Ishikawa (cell line): ENCODE data around the gene TDG.

ENCODE experiments used
- CEBPB ChIP-seq: IDR thresholded peaks from 2 replicates; pipeline ENCODE4 v1.6.1; 2012
- CREB1 ChIP-seq: IDR thresholded peaks from 2 replicates; pipeline ENCODE4 v1.6.1; 2012; ENCODE audit warnings: low read depth
- EP300 ChIP-seq: IDR thresholded peaks from 2 replicates; pipeline ENCODE4 v1.6.1; 2012; ENCODE audit warnings: borderline replicate concordance
- FOXM1 ChIP-seq: IDR thresholded peaks from 2 replicates; pipeline ENCODE4 v1.6.1; 2012; ENCODE audit warnings: low read depth, borderline replicate concordance
- MAX ChIP-seq: IDR thresholded peaks from 2 replicates; pipeline ENCODE4 v1.6.1; 2012
- REST ChIP-seq: IDR thresholded peaks from 2 replicates; pipeline ENCODE4 v1.6.1; 2012; ENCODE audit warnings: low read depth, mild to moderate bottlenecking
- TAF1 ChIP-seq: IDR thresholded peaks from 2 replicates; pipeline ENCODE4 v1.6.1; 2012; ENCODE audit warnings: low read depth, mild to moderate bottlenecking
- YY1 ChIP-seq: IDR thresholded peaks from 2 replicates; pipeline ENCODE4 v1.6.1; 2012; ENCODE audit warnings: low read depth

- TF ChIP-seq CEBPB: no peak
- TF ChIP-seq REST: no peak
- TF ChIP-seq YY1: no peak
- TF ChIP-seq EP300: no peak
- TF ChIP-seq FOXM1: no peak
- no peak for TF ChIP-seq MAX
- no peak for TF ChIP-seq CREB1
- TF ChIP-seq TAF1: no peak
Observed at GRCh38 chr12:104025771-104026170, 60.1 kb downstream of the TDG start.
